ENCODE measurements around the gene AMZ2.
"Not testable (repeated sequence)": the region's sequence is repeated elsewhere in the genome, so short reads cannot be mapped to it uniquely, and the experiment has no call there.

- TF ChIP-seq CTCF (IDR thresholded peaks at IDR 0.05); POLR2AphosphoS5 (IDR thresholded peaks at IDR 0.05; ENCODE audit: low read depth, low read length): not testable (repeated sequence)
Observed at GRCh38 chr17:68201418-68201771, 46.4 kb upstream of the AMZ2 start.
